Trophoblast cell (in vitro differentiated cells and primary cell): ENCODE results near the gene SRP14.

ENCODE experiments used
- DNase-seq, 2 donors: peaks; one replicate each; pipeline ENCODE4 v3.0.0-alpha.2; 2016
- H2AFZ ChIP-seq: 2 replicates; pipeline ENCODE4 v1.6.1; 2013; ENCODE audit warnings: low read length, moderate library complexity, mild to moderate bottlenecking; ENCODE audit not compliant: insufficient read depth, poor library complexity
- H2AK5ac ChIP-seq: 2 replicates; pipeline ENCODE4 v1.6.1; 2013; ENCODE audit warnings: mild to moderate bottlenecking, low read length
- H2BK120ac ChIP-seq: 2 replicates; pipeline ENCODE4 v1.6.1; 2013; ENCODE audit warnings: low read length, mild to moderate bottlenecking, moderate library complexity; ENCODE audit not compliant: insufficient read depth, poor library complexity
- H2BK12ac ChIP-seq: 2 replicates; pipeline ENCODE4 v1.6.1; 2013; ENCODE audit warnings: mild to moderate bottlenecking, low read length, moderate library complexity
- H2BK5ac ChIP-seq: 2 replicates; pipeline ENCODE4 v1.6.1; 2013; ENCODE audit warnings: low read length, low read depth, moderate library complexity, mild to moderate bottlenecking; ENCODE audit not compliant: poor library complexity
- H3K14ac ChIP-seq: 2 replicates; pipeline ENCODE4 v1.6.1; 2013; ENCODE audit warnings: mild to moderate bottlenecking, low read length
- H3K18ac ChIP-seq: 2 replicates; pipeline ENCODE4 v1.6.1; 2013; ENCODE audit warnings: mild to moderate bottlenecking, low read length
- H3K23ac ChIP-seq: 2 replicates; pipeline ENCODE4 v1.6.1; 2013; ENCODE audit warnings: low read length
- H3K27ac ChIP-seq: 2 replicates; pipeline ENCODE4 v1.5.1; 2013; ENCODE audit warnings: low read depth, mild to moderate bottlenecking, inconsistent platforms, low read length, moderate library complexity
- H3K27me3 ChIP-seq: 2 replicates; pipeline ENCODE4 v1.6.1; 2013; ENCODE audit warnings: inconsistent platforms, mild to moderate bottlenecking, low read length, moderate library complexity; ENCODE audit not compliant: insufficient read depth
- H3K36me3 ChIP-seq, 2 experiments: 1 replicate in 1 of 2; 2 replicates in 1 of 2; pipeline ENCODE4 v1.6.1; 2013; ENCODE audit warnings: low read length in 2 of 2, mild to moderate bottlenecking in 2 of 2, moderate library complexity in 1 of 2; ENCODE audit not compliant: insufficient read depth in 2 of 2, control insufficient read depth in 1 of 2
- H3K4ac ChIP-seq: 2 replicates; pipeline ENCODE4 v1.6.1; 2013; ENCODE audit warnings: low read depth, mild to moderate bottlenecking, low read length, moderate library complexity
- H3K4me1 ChIP-seq, 2 experiments: 1 replicate in 1 of 2; 2 replicates in 1 of 2; pipeline ENCODE4 v1.6.1; 2013; ENCODE audit warnings: low read length in 2 of 2, mild to moderate bottlenecking in 2 of 2, moderate library complexity in 1 of 2; ENCODE audit not compliant: insufficient read depth in 2 of 2, control insufficient read depth in 1 of 2
- H3K4me2 ChIP-seq: 2 replicates; pipeline ENCODE4 v1.6.1; 2013; ENCODE audit warnings: inconsistent platforms, mild to moderate bottlenecking, low read length, moderate library complexity
- H3K4me3 ChIP-seq: 2 replicates; pipeline ENCODE4 v1.5.1; 2013; ENCODE audit warnings: mild to moderate bottlenecking, low read depth, low read length, inconsistent platforms
- H3K79me1 ChIP-seq: one replicate; pipeline ENCODE4 v1.6.1; 2013; ENCODE audit warnings: low read length
- H3K79me2 ChIP-seq: 2 replicates; pipeline ENCODE4 v1.6.1; 2013; ENCODE audit warnings: low read length, mild to moderate bottlenecking; ENCODE audit not compliant: control insufficient read depth, insufficient read depth, poor library complexity
- H3K9ac ChIP-seq: 2 replicates; pipeline ENCODE4 v1.6.1; 2013; ENCODE audit warnings: mild to moderate bottlenecking, low read length
- H3K9me3 ChIP-seq: 2 replicates; pipeline ENCODE4 v1.6.1; 2013; ENCODE audit warnings: low read depth, mild to moderate bottlenecking, control low read depth, inconsistent platforms, low read length; ENCODE audit not compliant: insufficient read depth
- H4K12ac ChIP-seq: 2 replicates; pipeline ENCODE4 v1.6.1; 2013; ENCODE audit warnings: low read depth, mild to moderate bottlenecking, low read length, moderate library complexity
- H4K8ac ChIP-seq: 2 replicates; pipeline ENCODE4 v1.6.1; 2013; ENCODE audit warnings: low read depth, mild to moderate bottlenecking, low read length, moderate library complexity
- H4K91ac ChIP-seq: one replicate; pipeline ENCODE4 v1.6.1; 2013; ENCODE audit warnings: low read depth, mild to moderate bottlenecking, low read length, moderate library complexity
- WGBS: extraction: QIAGEN DNeasy Blood & Tissue Kit; methylation state at CpG from one replicate; pipeline ENCODE4 v1.1.7; 2013; ENCODE audit warnings: missing lambda C conversion rate; ENCODE audit not compliant: insufficient read length, insufficient coverage; ENCODE audit errors: extremely low coverage; 5-methylcytosine and 5-hydroxymethylcytosine counted together

Gene SRP14

GRCh38 chr15:40008061-40008765, 30.8 kb downstream of the SRP14 start:
- H2BK120ac ChIP-seq: no peak overlapping the region
- H2BK5ac ChIP-seq: no peak overlapping the region
- no peaks in the 10 kb centered on the region for H3K9me3 ChIP-seq
- H3K9ac ChIP-seq: no peak overlapping the region
- H3K27me3 ChIP-seq: no peaks in the 10 kb centered on the region
- H3K4ac ChIP-seq: no peak overlapping the region
- H3K79me2 ChIP-seq: no peaks in the 10 kb centered on the region
- no CpG with 5 or more reads among the region's 3 CpGs for WGBS
- no peak overlapping the region for H2AK5ac ChIP-seq
- no peak overlapping the region for H4K8ac ChIP-seq
- no peak overlapping the region for H2BK12ac ChIP-seq
- no peak overlapping the region for H4K91ac ChIP-seq
- no peak overlapping the region for H3K27ac ChIP-seq
- DNase-seq: peak in 1 of 2 donors; percentile 87
- peaks cover 9 to 29% of the 10 kb centered on the region in 2 experiments for H3K36me3 ChIP-seq
- H3K4me2 ChIP-seq: no peak overlapping the region
- no peak overlapping the region for H3K14ac ChIP-seq
- H3K4me1 ChIP-seq: no peaks in the 10 kb centered on the region
- no peak overlapping the region for H4K12ac ChIP-seq
- no peaks in the 10 kb centered on the region for H3K79me1 ChIP-seq
- no peak overlapping the region for H3K18ac ChIP-seq
- no peak overlapping the region for H2AFZ ChIP-seq
- no peak overlapping the region for H3K23ac ChIP-seq
- no peak overlapping the region for H3K4me3 ChIP-seq

- H3K9me3 ChIP-seq: no peaks in the 10 kb centered on the region
- peaks cover 11 to 27% of the 10 kb centered on the region in 2 experiments for H3K36me3 ChIP-seq
- H3K4me1 ChIP-seq: no peaks in the 10 kb centered on the region
- no peak overlapping the region for H4K12ac ChIP-seq
- H3K27me3 ChIP-seq: no peaks in the 10 kb centered on the region
- no CpG with 5 or more reads among the region's 2 CpGs for WGBS
- H4K91ac ChIP-seq: no peak overlapping the region
- H2AFZ ChIP-seq: no peak overlapping the region
- no peak overlapping the region for H3K18ac ChIP-seq
- no peak overlapping the region for H3K4ac ChIP-seq
- no peak overlapping the region for H2AK5ac ChIP-seq
- peak in 1 of 2 donors; percentile 59 for DNase-seq
- H2BK5ac ChIP-seq: no peak overlapping the region
- no peak overlapping the region for H2BK120ac ChIP-seq
- H4K8ac ChIP-seq: no peak overlapping the region
- H3K23ac ChIP-seq: no peak overlapping the region
- H3K14ac ChIP-seq: no peak overlapping the region
- H2BK12ac ChIP-seq: no peak overlapping the region
- H3K79me1 ChIP-seq: no peaks in the 10 kb centered on the region
- H3K9ac ChIP-seq: no peak overlapping the region
- H3K27ac ChIP-seq: no peak overlapping the region
- no peak overlapping the region for H3K4me3 ChIP-seq
- H3K79me2 ChIP-seq: no peaks in the 10 kb centered on the region
- no peak overlapping the region for H3K4me2 ChIP-seq
Observed at GRCh38 chr15:40006646-40007045, 32.3 kb downstream of the SRP14 start.

GRCh38 chr15:40006003-40006402, 33.0 kb downstream of the SRP14 start:
- peak in 1 of 2 donors; percentile 32 for DNase-seq
- no CpG with 5 or more reads among the region's 3 CpGs for WGBS
- no peak overlapping the region for H3K14ac ChIP-seq

GRCh38 chr15:40003116-40003916, 35.7 kb downstream of the SRP14 start:
- H2AK5ac ChIP-seq: no peak overlapping the region
- no peak overlapping the region for H3K4ac ChIP-seq
- H4K91ac ChIP-seq: no peak overlapping the region
- H3K9me3 ChIP-seq: no peaks in the 10 kb centered on the region
- no peak overlapping the region for H4K12ac ChIP-seq
- H2AFZ ChIP-seq: no peak overlapping the region
- DNase-seq: peak; percentile 25 to 66
- no peaks in the 10 kb centered on the region for H3K27me3 ChIP-seq
- no peak overlapping the region for H2BK5ac ChIP-seq
- H3K36me3 ChIP-seq: peaks cover 11 to 23% of the 10 kb centered on the region in 2 experiments
- WGBS: no CpG with 5 or more reads among the region's 7 CpGs
- H3K14ac ChIP-seq: no peak overlapping the region
- H3K27ac ChIP-seq: no peak overlapping the region
- no peak overlapping the region for H3K18ac ChIP-seq
- no peak overlapping the region for H3K4me3 ChIP-seq
- H3K4me2 ChIP-seq: no peak overlapping the region
- no peak overlapping the region for H4K8ac ChIP-seq
- H3K9ac ChIP-seq: no peak overlapping the region
- H2BK12ac ChIP-seq: no peak overlapping the region
- H3K79me1 ChIP-seq: no peaks in the 10 kb centered on the region
- no peak overlapping the region for H3K23ac ChIP-seq
- no peak overlapping the region for H2BK120ac ChIP-seq
- no peaks in the 10 kb centered on the region for H3K4me1 ChIP-seq
- no peaks in the 10 kb centered on the region for H3K79me2 ChIP-seq

More at GRCh38 chr15:40006003-40006402, 33.0 kb downstream of the SRP14 start:
- Histone ChIP-seq H2BK5ac (no peak overlapping the region), H3K4me1 (no peaks in the 10 kb centered on the region), H3K4me3 (no peak overlapping the region), H3K4me2 (no peak overlapping the region), H3K4ac (no peak overlapping the region), H3K23ac (no peak overlapping the region), H3K27me3 (no peaks in the 10 kb centered on the region), H3K79me1 (no peaks in the 10 kb centered on the region), H4K91ac (no peak overlapping the region), H3K9ac (no peak overlapping the region), H2BK120ac (no peak overlapping the region), H3K36me3 (peaks cover 14 to 29% of the 10 kb centered on the region in 2 experiments), H3K9me3 (no peaks in the 10 kb centered on the region), H3K18ac (no peak overlapping the region), H4K8ac (no peak overlapping the region), H2AK5ac (no peak overlapping the region), H4K12ac (no peak overlapping the region), H2BK12ac (no peak overlapping the region), H2AFZ (no peak overlapping the region), H3K79me2 (no peaks in the 10 kb centered on the region), H3K27ac (no peak overlapping the region)
